ENCODE results near the gene CCNE1.

Gene CCNE1

DNA sequence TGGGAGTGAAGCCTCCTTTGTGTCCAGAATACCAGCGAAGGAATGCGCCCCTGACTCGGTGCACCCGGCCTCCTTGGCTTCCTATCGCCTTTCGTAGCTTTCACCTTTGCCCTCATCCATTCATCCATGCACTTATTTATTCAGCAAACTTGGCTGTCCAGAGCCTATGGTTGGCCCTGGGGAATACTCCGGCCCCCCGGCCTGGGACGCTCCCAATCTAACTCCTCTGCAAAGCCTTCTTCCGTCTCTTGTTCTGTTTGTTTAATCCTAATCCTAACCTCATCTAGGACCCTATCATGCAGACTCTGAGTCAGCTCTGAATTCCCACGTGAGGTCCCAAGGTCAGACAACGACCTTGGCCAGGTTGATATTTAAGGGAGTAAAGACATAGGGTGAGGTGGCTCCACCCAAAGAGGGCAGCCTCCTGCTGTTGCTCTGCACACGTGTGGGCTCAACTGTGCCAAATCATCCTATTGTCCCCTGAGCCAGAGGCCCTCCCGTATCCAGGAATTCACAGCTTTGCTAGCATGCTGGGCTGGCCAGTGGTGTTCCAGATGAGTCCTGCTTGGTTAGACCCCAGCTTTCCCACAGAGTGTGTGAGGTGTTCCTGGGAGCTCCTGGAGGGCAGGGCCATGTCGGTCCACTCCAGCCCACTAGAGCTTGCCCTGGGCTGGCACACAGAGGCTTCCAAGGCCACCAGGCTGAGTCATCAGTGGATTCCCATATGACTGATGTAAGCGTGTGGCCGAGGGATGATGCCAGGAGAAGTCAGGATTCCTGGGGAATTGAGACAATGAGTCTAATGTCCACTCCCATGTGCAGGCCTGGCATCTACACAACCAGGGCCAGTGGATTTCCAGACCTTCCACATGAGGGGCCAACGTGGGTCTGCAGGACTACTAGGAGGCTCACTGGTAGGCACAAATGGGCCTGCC lies 6.5 kb upstream of the CCNE1 start:
- ChIA-PET CTCF (interaction anchor here (1.7 kb wide), 1 partner anchor 45 kb away, joined by 4 read pairs; no protein-coding TSS in a partner anchor), POLR2A (no interaction called here)
- no peak for DNase-seq (ENCODE audit: extremely low spot score)
- TF ChIP-seq, protein P1, sequence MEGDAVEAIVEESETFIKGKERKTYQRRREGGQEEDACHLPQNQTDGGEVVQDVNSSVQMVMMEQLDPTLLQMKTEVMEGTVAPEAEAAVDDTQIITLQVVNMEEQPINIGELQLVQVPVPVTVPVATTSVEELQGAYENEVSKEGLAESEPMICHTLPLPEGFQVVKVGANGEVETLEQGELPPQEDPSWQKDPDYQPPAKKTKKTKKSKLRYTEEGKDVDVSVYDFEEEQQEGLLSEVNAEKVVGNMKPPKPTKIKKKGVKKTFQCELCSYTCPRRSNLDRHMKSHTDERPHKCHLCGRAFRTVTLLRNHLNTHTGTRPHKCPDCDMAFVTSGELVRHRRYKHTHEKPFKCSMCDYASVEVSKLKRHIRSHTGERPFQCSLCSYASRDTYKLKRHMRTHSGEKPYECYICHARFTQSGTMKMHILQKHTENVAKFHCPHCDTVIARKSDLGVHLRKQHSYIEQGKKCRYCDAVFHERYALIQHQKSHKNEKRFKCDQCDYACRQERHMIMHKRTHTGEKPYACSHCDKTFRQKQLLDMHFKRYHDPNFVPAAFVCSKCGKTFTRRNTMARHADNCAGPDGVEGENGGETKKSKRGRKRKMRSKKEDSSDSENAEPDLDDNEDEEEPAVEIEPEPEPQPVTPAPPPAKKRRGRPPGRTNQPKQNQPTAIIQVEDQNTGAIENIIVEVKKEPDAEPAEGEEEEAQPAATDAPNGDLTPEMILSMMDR (IDR thresholded peaks at IDR 0.05; ENCODE audit: control extremely low read depth, extremely low read depth, low read depth, missing control alignments): no peak

DNA sequence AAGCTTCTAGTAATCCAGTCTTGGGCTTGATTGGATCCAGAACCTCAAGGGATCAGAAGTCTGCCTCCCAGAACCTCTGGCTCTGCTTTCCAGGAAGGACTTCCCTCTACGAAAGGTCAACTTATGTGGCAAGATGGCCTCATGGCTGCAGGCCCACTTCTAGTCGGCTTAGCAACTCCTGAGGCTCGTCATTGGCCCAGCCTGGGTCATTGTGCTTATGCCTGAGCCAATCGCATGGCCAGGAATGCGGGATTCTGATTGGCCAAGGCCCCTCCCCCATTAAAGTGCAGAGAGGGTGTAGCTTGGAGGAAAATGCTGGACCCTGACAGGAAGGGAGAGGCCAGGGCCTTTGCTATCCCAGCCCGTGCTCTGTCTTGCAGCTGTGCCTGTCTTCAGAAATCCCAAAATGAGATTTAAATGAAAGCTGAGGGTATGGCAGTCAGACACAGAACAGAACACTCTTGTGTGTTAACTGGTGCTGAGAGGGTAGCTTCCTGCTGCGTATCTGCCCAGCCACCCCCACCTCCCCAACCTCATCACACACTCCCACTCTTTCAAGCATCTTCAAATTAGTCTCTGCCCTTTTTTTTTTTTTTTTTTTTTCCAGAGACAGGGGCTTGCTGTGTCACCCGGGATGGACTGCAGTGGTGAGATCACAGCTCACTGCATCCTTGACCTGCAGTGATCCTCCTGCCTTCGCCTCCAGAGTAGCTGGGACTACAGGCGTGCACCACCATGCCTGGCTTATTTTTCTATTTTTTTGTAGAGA lies 5.5 kb upstream of the CCNE1 start:
- CTCF ChIA-PET: interaction anchor here (0.7 to 1.7 kb wide), 4 partner anchors 24 to 90 kb away, joined by 3 to 5 read pairs (median 4); no protein-coding TSS in a partner anchor
- DNase-seq (ENCODE audit: extremely low spot score): no peak
- TF ChIP-seq, protein P1 (IDR thresholded peaks at IDR 0.05; ENCODE audit: control extremely low read depth, extremely low read depth, low read depth, missing control alignments): no peak
- POLR2A ChIA-PET: no interaction called here

DNA sequence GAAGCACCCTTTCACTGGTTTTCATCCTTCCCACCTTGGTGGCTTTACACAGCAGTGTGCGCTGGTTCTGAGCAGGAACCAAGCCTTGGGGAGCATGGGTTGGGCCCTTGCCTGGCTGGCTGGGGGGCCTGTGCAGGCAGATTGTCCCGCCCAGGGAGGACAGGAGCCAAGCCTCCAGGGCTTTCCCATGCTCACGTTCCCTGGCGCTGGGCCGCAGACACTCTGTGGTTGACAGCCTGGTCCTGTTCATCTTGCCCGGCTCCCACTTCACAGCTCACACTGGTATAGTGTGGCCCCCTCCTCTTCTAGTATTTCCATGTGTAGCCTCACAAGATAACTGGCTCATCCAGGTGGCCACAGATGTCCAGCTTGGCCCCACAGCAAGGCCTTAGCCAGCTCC lies 4.6 kb upstream of the CCNE1 start:
- ChIA-PET CTCF (interaction anchor here (0.9 to 1.7 kb wide), 4 partner anchors 11 to 91 kb away, joined by 3 to 5 read pairs (median 4); no protein-coding TSS in a partner anchor), POLR2A (no interaction called here)
- TF ChIP-seq, protein P1 (IDR thresholded peaks at IDR 0.05; ENCODE audit: control extremely low read depth, extremely low read depth, low read depth, missing control alignments): no peak
- no peak for DNase-seq (ENCODE audit: extremely low spot score)

DNA sequence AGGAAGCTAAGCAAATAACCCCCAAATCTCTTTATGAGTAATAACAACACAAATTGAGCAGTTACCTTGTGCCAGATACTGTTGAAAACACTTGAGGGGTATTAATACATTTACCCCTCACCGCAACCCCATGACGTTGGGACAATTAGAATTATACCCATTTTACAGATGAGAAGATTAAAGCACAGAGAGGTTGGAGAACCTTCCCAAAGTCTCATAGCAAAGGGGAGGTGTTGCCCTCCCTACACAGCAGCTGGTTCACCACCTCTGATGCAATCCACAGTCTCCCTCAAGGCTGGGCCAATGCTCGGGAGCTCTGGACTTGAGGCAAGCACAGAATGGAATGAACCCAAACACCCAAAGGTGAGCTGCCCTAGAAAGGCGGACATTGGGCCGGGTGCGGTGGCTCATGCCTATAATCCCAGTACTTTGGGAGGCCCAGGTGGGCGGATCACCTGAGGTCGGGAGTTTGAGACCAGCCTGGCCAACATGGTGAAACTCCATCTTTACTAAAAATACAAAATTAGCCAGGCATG lies 3.9 kb upstream of the CCNE1 start:
- no peak for DNase-seq (ENCODE audit: extremely low spot score)
- ChIA-PET CTCF (interaction anchor here (1.3 to 1.7 kb wide), 4 partner anchors 11 to 65 kb away, joined by 3 to 5 read pairs (median 4); no protein-coding TSS in a partner anchor), POLR2A (no interaction called here)
- TF ChIP-seq, protein P1 (IDR thresholded peaks at IDR 0.05; ENCODE audit: control extremely low read depth, extremely low read depth, low read depth, missing control alignments): no peak

DNA sequence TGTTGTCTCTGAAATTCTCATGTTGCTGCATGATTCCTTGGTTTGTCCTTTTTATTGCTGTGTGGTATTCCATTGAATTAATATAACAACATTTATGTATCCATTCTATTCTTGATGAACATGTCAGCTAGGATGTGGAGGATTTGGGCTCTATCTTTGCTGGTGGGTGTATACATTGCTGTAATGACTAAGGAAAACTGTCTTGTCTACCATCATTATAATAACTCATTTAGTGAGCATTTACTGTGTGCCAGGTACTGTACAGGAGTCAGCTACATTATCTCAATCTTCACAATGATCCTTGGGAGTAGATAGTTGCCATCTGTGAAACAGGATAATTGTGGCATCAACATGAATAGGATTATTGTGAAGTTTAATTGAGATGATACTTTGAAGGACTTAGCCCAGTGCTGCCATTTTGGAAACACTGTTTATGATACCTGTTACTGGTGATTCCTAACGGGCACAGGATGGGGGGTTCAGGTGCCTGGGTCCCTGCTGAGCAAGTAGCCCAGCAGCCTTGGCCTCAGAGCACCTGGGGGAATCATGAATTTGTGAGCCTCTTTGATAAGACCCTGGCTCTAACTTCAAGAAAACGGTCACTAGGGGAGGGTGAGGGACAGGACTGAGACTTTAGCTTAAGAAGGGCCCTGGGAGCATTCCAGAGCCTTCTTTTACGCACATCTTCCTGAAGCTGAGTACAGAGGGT lies 1.8 kb upstream of the CCNE1 start:
- ChIA-PET POLR2A (no interaction called here), CTCF (interaction anchor here (0.7 to 2.0 kb wide), 4 partner anchors 14 to 65 kb away, joined by 3 to 6 read pairs (median 4); no protein-coding TSS in a partner anchor)
- DNase-seq (ENCODE audit: extremely low spot score): no peak
- TF ChIP-seq, protein P1 (IDR thresholded peaks at IDR 0.05; ENCODE audit: control extremely low read depth, extremely low read depth, low read depth, missing control alignments): no peak

Measured in GM10248 (cell line).